Natural killer cell (primary cell): Measurements from ENCODE around the gene ITGA7. TPM values are rescaled to one million over a fixed set of nuclear protein-coding genes. Genes with fewer than 3 reads are reported as not detected.

Experiments used
- ATAC-seq, 3 donors: fragments of 150-1000 bp in 2 of 3; fragments of 200-7000 bp in 1 of 3; cut with Tn5 transposase; 1 replicate in 1 of 3; 2 replicates in 2 of 3; pipeline ENCODE4 v1.10.0; 2021; ENCODE audit warnings: mild to moderate bottlenecking in 2 of 3, moderate library complexity in 2 of 3
- DNase-seq, 2 donors: peaks; one replicate each; pipeline versions ENCODE4 v3.0.0 to v3.0.0-alpha.2; 2013 to 2021; ENCODE audit warnings: mixed read lengths in 1 of 2
- H3K27ac ChIP-seq: one replicate; pipeline ENCODE4 v1.5.1; 2013; ENCODE audit warnings: mild to moderate bottlenecking, low read length
- H3K27me3 ChIP-seq: one replicate; pipeline ENCODE4 v1.6.1; 2013; ENCODE audit warnings: low read length; ENCODE audit not compliant: control insufficient read depth, insufficient read depth
- H3K36me3 ChIP-seq: one replicate; pipeline ENCODE4 v1.6.1; 2013; ENCODE audit warnings: low read length; ENCODE audit not compliant: control insufficient read depth, insufficient read depth
- H3K4me1 ChIP-seq: one replicate; pipeline ENCODE4 v1.6.1; 2013; ENCODE audit warnings: low read length; ENCODE audit not compliant: control insufficient read depth, insufficient read depth
- H3K4me3 ChIP-seq: one replicate; pipeline ENCODE4 v1.5.1; 2013; ENCODE audit warnings: low read length
- H3K9me3 ChIP-seq: one replicate; pipeline ENCODE4 v1.6.1; 2013; ENCODE audit warnings: low read length; ENCODE audit not compliant: control insufficient read depth, insufficient read depth
- H3K27ac Mint-ChIP-seq, 2 donors: one replicate each; pipeline ENCODE4 v1.8.0; 2022; ENCODE audit warnings: mild to moderate bottlenecking in 2 of 2, mixed read lengths in 2 of 2, moderate library complexity in 1 of 2
- H3K27me3 Mint-ChIP-seq, 2 donors: one replicate each; pipeline ENCODE4 v1.8.0; 2022; ENCODE audit warnings: low read depth in 2 of 2, mixed read lengths in 2 of 2
- H3K36me3 Mint-ChIP-seq: one replicate; pipeline ENCODE4 v1.8.0; 2022; ENCODE audit warnings: mixed read lengths
- H3K4me1 Mint-ChIP-seq, 2 donors: one replicate each; pipeline ENCODE4 v1.8.0; 2022; ENCODE audit warnings: mixed read lengths in 2 of 2
- H3K4me3 Mint-ChIP-seq: one replicate; pipeline ENCODE4 v1.8.0; 2022; ENCODE audit warnings: mild to moderate bottlenecking, moderate library complexity, mixed read lengths
- H3K9me3 Mint-ChIP-seq, 2 donors: one replicate each; pipeline ENCODE4 v1.8.0; 2022; ENCODE audit warnings: mixed read lengths in 2 of 2
- CTCF ChIP-seq: fragments of 200-600 bp; IDR thresholded peaks from one replicate; pipeline ENCODE4 v1.8.0; 2022; ENCODE audit warnings: antibody characterized with exemption
- WGBS: methylation state at CpG from one replicate; pipeline ENCODE4 v1.1.7; 2013; ENCODE audit warnings: missing lambda C conversion rate; ENCODE audit not compliant: insufficient coverage; 5-methylcytosine and 5-hydroxymethylcytosine counted together
- intact Hi-C: fragments of 100-400 bp; cut with micrococcal nuclease; formaldehyde crosslinking; loops from one replicate; pipeline ENCODE4 v1.14.2; 2022
- total RNA-seq, 4 donors: library from RNA; stranded (reverse); fragments of 120-200 nt in 1 of 4; gene quantifications; one replicate each; pipeline versions ENCODE4 v1.2.3 to v1.2.4, GENCODE V29; 2013 to 2022

The ITGA7 gene
- total RNA-seq, 3 donors from 2014 or later (not counting 1 experiment from before 2014, with no cell fraction given) = 2.8 to 4.6 (median 4.3) TPM

DNA sequence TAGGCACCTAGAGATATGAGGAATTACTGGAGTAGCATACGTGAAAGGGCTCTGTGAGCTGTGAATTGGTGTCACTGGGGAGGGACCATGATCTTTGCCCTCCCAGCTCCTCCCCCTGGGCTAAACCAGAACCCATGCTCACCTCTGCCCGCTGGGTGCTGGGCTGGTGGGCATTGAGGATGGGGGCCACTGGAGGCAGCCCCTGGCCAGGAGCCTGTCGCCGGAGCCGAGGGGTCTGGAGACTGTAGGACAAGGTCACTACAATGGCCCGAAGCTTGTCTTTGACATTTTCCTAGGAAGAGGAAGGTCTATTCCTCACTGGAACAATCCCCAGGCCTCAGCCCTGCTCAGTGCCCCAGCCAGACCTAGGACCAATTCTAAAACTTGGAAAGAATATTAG, 11.6 kb downstream of the ITGA7 start:
- Mint-ChIP-seq H3K36me3 (no peaks in the 10 kb centered on the region), H3K9me3 (no peaks in the 10 kb centered on the region), H3K4me1 (no peaks in the 10 kb centered on the region), H3K27ac (no peak overlapping the region), H3K27me3 (no peaks in the 10 kb centered on the region), H3K4me3 (no peak overlapping the region)
- H3K4me3 ChIP-seq = no peak overlapping the region
- H3K4me1 ChIP-seq = no peaks in the 10 kb centered on the region
- ATAC-seq = no peak
- H3K9me3 ChIP-seq = no peaks in the 10 kb centered on the region
- H3K27me3 ChIP-seq = no peaks in the 10 kb centered on the region
- H3K36me3 ChIP-seq = no peaks in the 10 kb centered on the region
- no peak overlapping the region for H3K27ac ChIP-seq
- 92% methylated on average over 6 of the region's 6 CpGs for WGBS
- DNase-seq = no peak
- TF ChIP-seq CTCF = no peak
- intact Hi-C loops = no loop called here

- intact Hi-C loops = no loop called here
- H3K4me1 ChIP-seq = no peaks in the 10 kb centered on the region
- TF ChIP-seq CTCF = no peak
- WGBS = 83% methylated on average over 7 of the region's 7 CpGs
- Mint-ChIP-seq H3K27me3 (no peaks in the 10 kb centered on the region), H3K9me3 (no peaks in the 10 kb centered on the region), H3K4me3 (no peak overlapping the region), H3K4me1 (no peaks in the 10 kb centered on the region), H3K27ac (no peak overlapping the region), H3K36me3 (no peaks in the 10 kb centered on the region)
- ATAC-seq (no peak), DNase-seq (no peak)
- H3K4me3 ChIP-seq = no peak overlapping the region
- no peaks in the 10 kb centered on the region for H3K9me3 ChIP-seq
- no peaks in the 10 kb centered on the region for H3K36me3 ChIP-seq
- H3K27ac ChIP-seq = no peak overlapping the region
- no peaks in the 10 kb centered on the region for H3K27me3 ChIP-seq
These were observed 12.4 kb downstream of the ITGA7 start for GRCh38 chr12:55695349-55695748.

DNA sequence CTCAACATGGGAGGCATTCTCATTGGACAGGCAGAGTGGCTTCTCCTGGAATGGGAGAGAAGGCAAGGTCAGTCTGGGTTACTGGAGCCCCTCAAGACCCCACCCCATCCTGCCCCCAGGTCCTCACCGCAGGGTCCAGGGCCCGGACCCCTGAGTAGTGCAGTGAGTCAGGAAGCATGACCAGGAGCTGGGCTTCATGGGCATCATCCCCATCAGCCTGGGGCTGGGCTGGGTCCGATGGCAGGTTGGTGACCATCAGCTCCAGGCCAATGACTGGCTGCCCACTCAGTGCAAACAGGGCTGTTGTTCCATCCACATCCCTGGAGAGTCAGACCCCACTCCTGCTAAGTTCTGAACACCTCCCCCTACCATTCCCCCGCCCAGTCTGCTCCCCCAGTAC, 13.1 kb downstream of the ITGA7 start:
- Histone ChIP-seq H3K4me1 (no peaks in the 10 kb centered on the region), H3K27me3 (no peaks in the 10 kb centered on the region), H3K36me3 (no peaks in the 10 kb centered on the region), H3K27ac (no peak overlapping the region), H3K9me3 (no peaks in the 10 kb centered on the region), H3K4me3 (no peak overlapping the region)
- Mint-ChIP-seq H3K9me3 (no peaks in the 10 kb centered on the region), H3K36me3 (no peaks in the 10 kb centered on the region), H3K4me3 (no peak overlapping the region), H3K27ac (no peak overlapping the region), H3K4me1 (no peaks in the 10 kb centered on the region), H3K27me3 (no peaks in the 10 kb centered on the region)
- ATAC-seq (no peak), DNase-seq (no peak)
- WGBS = 87% methylated on average over 4 of the region's 4 CpGs
- TF ChIP-seq CTCF = no peak
- intact Hi-C loops = no loop called here

GRCh38 chr12:55694188-55694515, 13.6 kb downstream of the ITGA7 start:
- no peaks in the 10 kb centered on the region for H3K27me3 ChIP-seq
- no peaks in the 10 kb centered on the region for H3K9me3 Mint-ChIP-seq
- no peaks in the 10 kb centered on the region for H3K36me3 Mint-ChIP-seq
- no peak overlapping the region for H3K27ac ChIP-seq
- no peaks in the 10 kb centered on the region for H3K9me3 ChIP-seq
- ATAC-seq (no peak), DNase-seq (no peak)
- H3K27ac Mint-ChIP-seq = no peak overlapping the region
- no peaks in the 10 kb centered on the region for H3K36me3 ChIP-seq
- intact Hi-C loops = no loop called here
- no peak for TF ChIP-seq CTCF
- H3K4me1 Mint-ChIP-seq = no peaks in the 10 kb centered on the region
- H3K4me3 Mint-ChIP-seq = no peak overlapping the region
- 96% methylated on average over 7 of the region's 7 CpGs for WGBS
- no peak overlapping the region for H3K4me3 ChIP-seq
- no peaks in the 10 kb centered on the region for H3K4me1 ChIP-seq
- H3K27me3 Mint-ChIP-seq = no peaks in the 10 kb centered on the region
